ENCODE measurements around the gene RNF144B.

The RNF144B gene

DNA sequence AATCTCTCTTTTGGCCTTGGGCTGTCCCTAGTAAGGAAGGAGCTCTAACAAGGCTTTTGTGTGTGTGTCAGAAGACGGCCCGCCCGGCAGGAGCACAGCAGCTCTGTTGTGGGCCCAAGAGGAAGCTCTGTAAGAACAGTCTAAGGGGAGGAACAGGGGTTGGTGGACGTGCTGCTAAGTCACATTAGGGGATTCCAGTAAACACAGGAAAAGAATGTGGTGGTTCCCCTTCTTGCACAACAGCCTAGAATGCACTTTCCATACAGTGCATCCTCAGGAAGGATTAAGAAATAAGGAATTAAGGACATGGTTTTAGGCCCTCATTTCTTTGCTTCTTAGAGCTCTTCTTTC, 114.5 kb downstream of the RNF144B start:
- DNase-seq (ENCODE audit: extremely low spot score, insufficient read length, low read depth): no peak
- FAIRE-seq: no peak

GRCh38 chr6:18503206-18503592, 116.0 kb downstream of the RNF144B start:
- DNase-seq (ENCODE audit: extremely low spot score, insufficient read length, low read depth): no peak
- no peak for FAIRE-seq

GRCh38 chr6:18503593-18504231, 116.6 kb downstream of the RNF144B start:
- DNase-seq (ENCODE audit: extremely low spot score, insufficient read length, low read depth): peak; percentile 9
- FAIRE-seq: peak; percentile 81

- no peak for DNase-seq (ENCODE audit: extremely low spot score, insufficient read length, low read depth)
- no peak for FAIRE-seq
Measured at GRCh38 chr6:18504232-18504596, 117.1 kb downstream of the RNF144B start.

GRCh38 chr6:18506382-18507017, 119.3 kb downstream of the RNF144B start:
- FAIRE-seq: no peak

DNA sequence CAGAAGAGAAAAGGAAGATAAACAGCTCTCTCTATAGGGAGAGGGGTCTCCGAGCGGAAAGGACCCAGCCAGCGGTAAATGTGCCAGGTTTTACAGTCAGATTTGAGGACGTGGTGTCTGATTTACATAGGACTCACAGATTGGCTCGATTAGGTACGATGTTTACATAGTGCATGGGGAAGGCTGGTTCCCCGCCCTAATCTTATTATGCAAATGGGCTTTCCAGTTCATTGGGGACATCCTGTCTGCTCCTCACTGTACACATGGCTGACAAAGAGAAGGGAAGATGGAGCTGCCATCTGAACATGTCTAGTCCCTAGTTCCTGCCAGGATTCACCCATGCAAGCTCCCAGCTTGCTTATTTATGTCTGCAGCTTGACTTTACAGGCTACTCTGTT, 119.9 kb downstream of the RNF144B start:
- FAIRE-seq: no peak
- DNase-seq (ENCODE audit: extremely low spot score, insufficient read length, low read depth): no peak

More at GRCh38 chr6:18506382-18507017, 119.3 kb downstream of the RNF144B start:
- no peak for DNase-seq (ENCODE audit: extremely low spot score, insufficient read length, low read depth)

- DNase-seq (ENCODE audit: extremely low spot score, insufficient read length, low read depth) (no peak), FAIRE-seq (no peak)
Measured at GRCh38 chr6:18507561-18507960, 120.4 kb downstream of the RNF144B start.

DNA sequence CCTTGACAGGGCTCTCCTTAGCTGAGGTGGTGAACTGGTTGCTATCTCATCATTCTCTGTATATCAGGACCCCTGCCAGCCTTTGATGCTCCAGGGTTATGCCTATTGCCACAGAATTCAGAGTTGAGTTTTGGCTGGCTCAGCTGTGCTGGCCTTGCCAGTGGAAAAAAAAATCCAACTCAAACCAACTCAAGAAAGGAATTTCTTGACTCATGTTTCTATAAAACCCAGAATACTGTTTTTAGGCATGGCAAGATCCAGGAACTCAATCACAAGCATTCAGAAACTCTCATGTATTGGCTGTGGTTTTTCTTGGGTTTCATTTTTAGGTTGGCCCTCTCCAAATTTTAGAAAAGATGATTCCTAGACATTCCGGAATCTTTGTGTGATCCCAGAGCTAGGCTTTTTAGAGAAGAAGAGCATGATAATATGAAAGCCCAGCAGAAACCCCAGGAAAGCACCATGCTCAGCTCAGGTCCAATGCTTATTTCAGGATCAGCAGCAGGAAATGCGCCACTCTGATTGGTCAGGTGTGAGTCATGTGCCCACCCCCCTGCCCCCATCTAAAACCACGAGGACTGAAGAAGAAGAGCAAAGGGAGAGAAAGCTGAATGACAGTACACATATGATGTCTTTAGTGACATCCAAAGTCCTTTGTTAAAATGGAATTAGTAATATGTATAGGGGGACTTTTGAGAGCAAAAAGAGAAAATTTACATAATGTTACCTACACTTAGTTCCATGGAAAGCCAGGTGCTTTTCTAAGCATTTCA, 122.9 kb downstream of the RNF144B start:
- DNase-seq (ENCODE audit: extremely low spot score, insufficient read length, low read depth) (no peak), FAIRE-seq (no peak)

DNA sequence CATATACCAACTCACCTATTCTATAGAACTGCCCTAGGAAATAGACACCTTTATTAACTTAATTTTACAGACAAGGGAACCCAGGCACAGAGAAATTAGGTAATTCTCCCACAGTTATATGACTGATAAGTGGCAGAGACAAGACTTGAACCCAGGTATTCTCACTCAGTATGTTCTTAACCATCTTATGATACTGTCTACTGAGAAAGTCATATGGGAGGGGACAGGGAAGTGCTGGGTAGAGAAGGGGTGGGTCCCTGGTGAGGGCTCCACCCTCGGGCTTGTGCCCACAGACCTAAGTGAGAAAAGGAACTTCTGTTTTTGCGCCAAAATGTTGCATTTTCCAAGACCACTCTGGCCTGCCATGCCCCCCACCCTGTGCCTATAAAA, 123.5 kb downstream of the RNF144B start:
- FAIRE-seq (no peak), DNase-seq (ENCODE audit: extremely low spot score, insufficient read length, low read depth) (no peak)

DNA sequence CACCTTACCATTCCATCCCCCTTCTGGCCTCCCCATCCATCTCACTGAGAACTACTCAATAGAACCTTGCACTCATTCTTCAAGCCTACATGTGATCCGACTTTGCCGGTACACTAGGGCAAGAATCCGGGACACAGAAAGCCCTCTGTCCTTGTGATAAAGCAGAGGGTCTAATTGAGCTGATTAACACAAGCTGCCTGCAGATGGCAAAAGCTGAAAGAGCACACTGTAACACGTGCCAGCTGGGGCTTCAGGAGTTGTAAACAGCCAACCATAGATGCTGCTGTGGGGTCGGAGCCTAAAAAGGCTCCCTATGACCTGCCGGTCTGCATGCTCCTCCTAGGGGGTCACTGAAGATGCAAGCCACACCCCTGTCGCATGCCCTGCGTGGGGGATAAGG, 124.1 kb downstream of the RNF144B start:
- DNase-seq (ENCODE audit: extremely low spot score, insufficient read length, low read depth): no peak
- FAIRE-seq: no peak

DNA sequence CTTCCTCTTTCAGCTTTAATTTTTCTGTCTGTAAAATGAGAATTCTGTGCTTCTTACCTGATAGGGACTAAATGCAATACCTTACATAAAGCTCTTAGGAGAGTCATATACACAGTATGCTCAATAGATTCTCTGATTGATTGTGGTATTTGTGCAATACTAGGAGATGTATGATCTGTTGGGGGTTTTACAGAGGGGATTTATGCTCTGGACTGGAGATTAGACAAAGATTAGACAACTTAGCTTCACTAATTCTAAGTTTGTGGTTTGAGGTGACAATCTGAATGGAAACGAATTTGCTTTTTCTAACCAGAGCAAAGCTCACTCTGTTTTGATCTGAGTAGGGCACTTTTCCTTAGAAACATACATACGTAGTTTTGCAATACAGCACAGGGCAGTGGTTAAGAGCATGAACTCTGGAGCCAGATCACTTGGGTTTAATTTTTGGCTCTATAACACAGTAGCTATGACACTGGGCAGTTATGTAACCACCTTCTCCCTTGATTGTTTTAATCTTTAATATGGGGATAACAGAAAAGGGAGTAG, 126.2 kb downstream of the RNF144B start:
- DNase-seq (ENCODE audit: extremely low spot score, insufficient read length, low read depth): no peak
- FAIRE-seq: no peak

- no peak for DNase-seq (ENCODE audit: extremely low spot score, insufficient read length, low read depth)
- FAIRE-seq: no peak
Measured at GRCh38 chr6:18514180-18514579, 127.0 kb downstream of the RNF144B start.

GRCh38 chr6:18515767-18516166, 128.6 kb downstream of the RNF144B start:
- DNase-seq (ENCODE audit: extremely low spot score, insufficient read length, low read depth) (no peak), FAIRE-seq (no peak)

Data from GM18507 (cell line).